Measurements from ENCODE around the gene FPR3.

The FPR3 gene

GRCh38 chr19:51751655-51752054 lies 43.3 kb upstream of the FPR3 start, which contains the start of gene FPR1:
Gene FPR1, minus strand, starts transcription at chr19:51751878. Its CDS starts 4,884 bp downstream, at chr19:51746994.
- H3K4me2 ChIP-seq (ENCODE audit: low read length), result no peak within 1 kb of the TSS

GRCh38 chr19:51754109-51754508 lies 40.8 kb upstream of the FPR3 start:
- H3K36me3 ChIP-seq (replicated peaks; ENCODE audit: low read depth, low read length), result no peaks in the 10 kb centered on the region
- peaks cover 3% of the 10 kb centered on the region; the same call in 1 of the 2 replicates for H3K27me3 ChIP-seq (ENCODE audit: low read depth, low read length)
- H3K27ac ChIP-seq (ENCODE audit: low read length), result no peak overlapping the region
- no peaks in the 10 kb centered on the region for H4K20me1 ChIP-seq (ENCODE audit: insufficient read depth, low read length)
- H3K9me3 ChIP-seq (ENCODE audit: insufficient read depth, low read length), result no peaks in the 10 kb centered on the region
- peaks cover 7% of the 10 kb centered on the region for H3K4me1 ChIP-seq (ENCODE audit: low read length)
- no peak overlapping the region for H2AFZ ChIP-seq (ENCODE audit: low read depth, low read length)
- H3K9ac ChIP-seq (ENCODE audit: low read length), result no peak overlapping the region
- TF ChIP-seq CTCF (IDR thresholded peaks at IDR 0.05; ENCODE audit: low read depth, low read length) (no peak), EZH2phosphoT487 (IDR thresholded peaks at IDR 0.05; ENCODE audit: low read depth) (no peak)
- no peak overlapping the region for H3K4me2 ChIP-seq (ENCODE audit: low read length)
- H3K79me2 ChIP-seq (ENCODE audit: low read length), result no peaks in the 10 kb centered on the region
- H3K4me3 ChIP-seq (ENCODE audit: low read length), result no peak overlapping the region

More at GRCh38 chr19:51751655-51752054, 43.3 kb upstream of the FPR3 start, which contains the start of gene FPR1:
- Histone ChIP-seq H4K20me1 (ENCODE audit: insufficient read depth, low read length) (no peaks in the 10 kb centered on the region), H3K79me2 (ENCODE audit: low read length) (no peaks in the 10 kb centered on the region), H3K4me1 (ENCODE audit: low read length) (peaks cover 7% of the 10 kb centered on the region), H3K9ac (ENCODE audit: low read length) (no peak within 1 kb of the TSS), H2AFZ (ENCODE audit: low read depth, low read length) (no peak within 1 kb of the TSS), H3K27ac (ENCODE audit: low read length) (no peak within 1 kb of the TSS), H3K9me3 (ENCODE audit: insufficient read depth, low read length) (no peaks in the 10 kb centered on the region), H3K36me3 (replicated peaks; ENCODE audit: low read depth, low read length) (no peaks in the 10 kb centered on the region), H3K27me3 (ENCODE audit: low read depth, low read length) (peaks cover 3% of the 10 kb centered on the region; the same call in 1 of the 2 replicates), H3K4me3 (ENCODE audit: low read length) (no peak within 1 kb of the TSS)
- TF ChIP-seq CTCF (IDR thresholded peaks at IDR 0.05; ENCODE audit: low read depth, low read length) (no peak), EZH2phosphoT487 (IDR thresholded peaks at IDR 0.05; ENCODE audit: low read depth) (no peak)

- TF ChIP-seq CTCF (IDR thresholded peaks at IDR 0.05; ENCODE audit: low read depth, low read length), result no peak
- no peak for TF ChIP-seq EZH2phosphoT487 (IDR thresholded peaks at IDR 0.05; ENCODE audit: low read depth)
- Histone ChIP-seq H3K4me2 (ENCODE audit: low read length) (no peak overlapping the region), H3K9ac (ENCODE audit: low read length) (no peak overlapping the region), H3K4me1 (ENCODE audit: low read length) (peaks cover 7% of the 10 kb centered on the region), H3K4me3 (ENCODE audit: low read length) (no peak overlapping the region), H3K9me3 (ENCODE audit: insufficient read depth, low read length) (no peaks in the 10 kb centered on the region), H3K36me3 (replicated peaks; ENCODE audit: low read depth, low read length) (no peaks in the 10 kb centered on the region), H3K27me3 (ENCODE audit: low read depth, low read length) (peaks cover 3% of the 10 kb centered on the region; the same call in 1 of the 2 replicates), H2AFZ (ENCODE audit: low read depth, low read length) (no peak overlapping the region), H4K20me1 (ENCODE audit: insufficient read depth, low read length) (no peaks in the 10 kb centered on the region), H3K27ac (ENCODE audit: low read length) (no peak overlapping the region), H3K79me2 (ENCODE audit: low read length) (no peaks in the 10 kb centered on the region)
Observed at GRCh38 chr19:51754770-51755169, 40.2 kb upstream of the FPR3 start.

- H3K4me3 ChIP-seq (ENCODE audit: low read length), result no peak overlapping the region
- H3K9ac ChIP-seq (ENCODE audit: low read length), result no peak overlapping the region
- peaks cover 7% of the 10 kb centered on the region for H3K4me1 ChIP-seq (ENCODE audit: low read length)
- H2AFZ ChIP-seq (ENCODE audit: low read depth, low read length), result no peak overlapping the region
- no peaks in the 10 kb centered on the region for H4K20me1 ChIP-seq (ENCODE audit: insufficient read depth, low read length)
- no peaks in the 10 kb centered on the region for H3K79me2 ChIP-seq (ENCODE audit: low read length)
- no peak for TF ChIP-seq EZH2phosphoT487 (IDR thresholded peaks at IDR 0.05; ENCODE audit: low read depth)
- TF ChIP-seq CTCF (IDR thresholded peaks at IDR 0.05; ENCODE audit: low read depth, low read length), result no peak
- H3K4me2 ChIP-seq (ENCODE audit: low read length), result no peak overlapping the region
- H3K36me3 ChIP-seq (replicated peaks; ENCODE audit: low read depth, low read length), result no peaks in the 10 kb centered on the region
- H3K27me3 ChIP-seq (ENCODE audit: low read depth, low read length), result peaks cover 3% of the 10 kb centered on the region; the same call in 1 of the 2 replicates
- H3K27ac ChIP-seq (ENCODE audit: low read length), result no peak overlapping the region
- no peaks in the 10 kb centered on the region for H3K9me3 ChIP-seq (ENCODE audit: insufficient read depth, low read length)
Observed at GRCh38 chr19:51755571-51755970, 39.4 kb upstream of the FPR3 start.

Data from OCI-LY3 (cell line).